Endothelial cell of umbilical vein (primary cell): ENCODE data around the gene LDLRAD4. TPM values are rescaled to one million over a fixed set of nuclear protein-coding genes. Genes with fewer than 3 reads are reported as not detected.

ENCODE experiments used
- BruUV-seq: library from RNA; stranded (reverse); fragments of 400-500 nt; replicated peaks from 2 replicates; lab custom pipeline; 2021; lab: Mats Ljungman, UMichigan
- CTCF ChIA-PET: fragments of 300-600, 350-600 bp; sonication (Branson Sonifier 250); formaldehyde crosslinking; loops from one replicate; lab custom pipeline; 2021; ENCODE audit warnings: antibody characterized with exemption, inconsistent platforms; lab: Charles Lee
- POLR2A ChIA-PET: fragments of 300-600, 350-600 bp; sonication (Branson Sonifier 250); formaldehyde crosslinking; loops from one replicate; lab custom pipeline; 2021; ENCODE audit warnings: antibody characterized with exemption, inconsistent platforms; lab: Charles Lee
- DNase-seq: peaks from one replicate; pipeline ENCODE4 v3.0.0-alpha.2; 2011; ENCODE audit warnings: low read depth, low spot score
- FAIRE-seq: peaks from 2 replicates; lab custom pipeline; 2011; peaks lifted over from hg19 to GRCh38; lab: Jason Lieb, UNC
- H2AFZ ChIP-seq: 2 replicates; pipeline ENCODE4 v1.6.0; 2012; ENCODE audit warnings: low read depth, low read length, control low read depth, inconsistent platforms
- H3K27ac ChIP-seq: 2 replicates; pipeline ENCODE4 v1.5.1; 2011; ENCODE audit warnings: low read depth, mild to moderate bottlenecking, control low read depth, low read length, moderate library complexity; ENCODE audit not compliant: insufficient read depth
- H3K27me3 ChIP-seq, 2 experiments: 2 replicates each; pipeline versions ENCODE4 v1.6.0 to v1.6.1; 2011; ENCODE audit warnings: low read length in 2 of 2, mixed read lengths in 1 of 2; ENCODE audit not compliant: control insufficient read depth in 2 of 2, insufficient read depth in 2 of 2
- H3K36me3 ChIP-seq, 2 experiments: 2 replicates in 1 of 2; 3 replicates in 1 of 2; pipeline ENCODE4 v1.5.1; 2011; ENCODE audit warnings: low read length in 2 of 2, mild to moderate bottlenecking in 1 of 2, moderate library complexity in 1 of 2; ENCODE audit not compliant: control insufficient read depth in 2 of 2, insufficient read depth in 2 of 2; ENCODE audit errors: extremely low read depth in 1 of 2
- H3K4me1 ChIP-seq: 3 replicates; pipeline ENCODE4 v1.5.1; 2011; ENCODE audit warnings: mild to moderate bottlenecking, low read length; ENCODE audit not compliant: control insufficient read depth, insufficient read depth; ENCODE audit errors: extremely low read depth
- H3K4me2 ChIP-seq: 2 replicates; pipeline ENCODE4 v1.6.1; 2011; ENCODE audit warnings: low read length, control low read depth, mixed read lengths; ENCODE audit not compliant: insufficient read depth
- H3K4me3 ChIP-seq, 3 experiments: fragments of 200-600 bp in 1 of 3; sonication (generic), shearing (Covaris generic) in 1 of 3; replicated peaks in 1 of 3; 2 replicates each; pipeline ENCODE4 v1.5.1; 2011 to 2016; ENCODE audit warnings: control low read depth in 3 of 3, low read length in 3 of 3, mild to moderate bottlenecking in 2 of 3, inconsistent platforms in 1 of 3, low read depth in 1 of 3, moderate library complexity in 1 of 3; ENCODE audit not compliant: insufficient read depth in 1 of 3
- H3K79me2 ChIP-seq: 2 replicates; pipeline ENCODE4 v1.6.0; 2012; ENCODE audit warnings: low read length, inconsistent platforms; ENCODE audit not compliant: control insufficient read depth, insufficient read depth
- H3K9ac ChIP-seq: replicated peaks from 2 replicates; pipeline ENCODE3; 2011; ENCODE audit warnings: low read length, control low read depth; ENCODE audit not compliant: insufficient read depth; ENCODE audit errors: extremely low read depth
- H3K9me1 ChIP-seq: replicated peaks from 3 replicates; pipeline ENCODE4 v1.6.0; 2011; ENCODE audit warnings: mild to moderate bottlenecking, low read length; ENCODE audit not compliant: control insufficient read depth, insufficient read depth; ENCODE audit errors: extremely low read depth
- H3K9me3 ChIP-seq: replicated peaks from 2 replicates; pipeline ENCODE4 v1.5.1; 2012; ENCODE audit warnings: low read length, inconsistent platforms; ENCODE audit not compliant: control insufficient read depth, insufficient read depth
- H4K20me1 ChIP-seq: replicated peaks from 2 replicates; pipeline ENCODE3; 2011; ENCODE audit warnings: mild to moderate bottlenecking, low read length; ENCODE audit not compliant: control insufficient read depth, insufficient read depth; ENCODE audit errors: extremely low read depth
- EZH2 ChIP-seq: IDR thresholded peaks from 2 replicates; pipeline ENCODE4 v1.6.1; 2012; ENCODE audit warnings: borderline replicate concordance, low read depth, mild to moderate bottlenecking, moderate library complexity, low read length, inconsistent platforms; ENCODE audit not compliant: severe bottlenecking
- FOS ChIP-seq: IDR thresholded peaks from 2 replicates; pipeline ENCODE4 v1.6.1; 2011; ENCODE audit warnings: mild to moderate bottlenecking, low read length, moderate library complexity, borderline replicate concordance; ENCODE audit not compliant: insufficient read depth
- GATA2 ChIP-seq: IDR thresholded peaks from 2 replicates; pipeline ENCODE4 v1.7.0; 2011; ENCODE audit warnings: low read depth, mild to moderate bottlenecking, moderate library complexity, mixed read lengths, low read length; ENCODE audit not compliant: insufficient read length, insufficient read depth
- JUN ChIP-seq: IDR thresholded peaks from 2 replicates; pipeline ENCODE4 v1.6.1; 2011; ENCODE audit warnings: borderline replicate concordance, low read depth; ENCODE audit not compliant: insufficient read length, insufficient read depth
- MYC ChIP-seq: IDR thresholded peaks from one replicate; pipeline ENCODE4 v1.6.1; 2011; ENCODE audit warnings: mild to moderate bottlenecking, low read depth, low read length
- POLR2A ChIP-seq: IDR thresholded peaks from 2 replicates; pipeline ENCODE4 v1.6.1; 2012; ENCODE audit warnings: low read depth, mild to moderate bottlenecking, control low read depth, low read length
- POLR2AphosphoS5 ChIP-seq: IDR thresholded peaks from 2 replicates; pipeline ENCODE4 v1.6.1; 2012; ENCODE audit warnings: low read depth, mild to moderate bottlenecking, control low read depth, low read length, moderate library complexity; ENCODE audit not compliant: insufficient read depth
- dilution Hi-C: fragments of 300-500 bp; cut with MboI; formaldehyde crosslinking; loops from one replicate; pipeline ENCODE4 v1.15.0; 2019; ENCODE audit warnings: low sequenced_read_pairs; ENCODE audit not compliant: extremely low pct_ligation_motif_present
- intact Hi-C: fragments of 100-400 bp; cut with micrococcal nuclease; formaldehyde crosslinking; loops from one replicate; pipeline ENCODE4 v1.10.0; 2022
- polyA plus RNA-seq, 4 experiments: library from polyadenylated mRNA; depleted of rRNA in 3 of 4; stranded (reverse) in 3 of 4; unstranded in 1 of 4; fragments of >200 nt; gene quantifications; 2 replicates each; pipeline versions ENCODE4 v1.2.1 to v1.2.3, GENCODE V29; 2011 to 2012; ENCODE audit warnings: missing spikeins in 1 of 4
- total RNA-seq: library from RNA; stranded (reverse); gene quantifications from 2 replicates; pipeline ENCODE4 v1.2.3, GENCODE V29; 2021
- TF ChIP-seq, protein P1 (sequence below), 2 donors: IDR thresholded peaks; 1 replicate in 1 of 2; 2 replicates in 1 of 2; pipeline ENCODE4 v1.5.1; 2011; ENCODE audit warnings: low read length in 2 of 2, mild to moderate bottlenecking in 2 of 2, moderate library complexity in 2 of 2, control low read depth in 1 of 2, inconsistent platforms in 1 of 2, low read depth in 1 of 2; ENCODE audit not compliant: insufficient read depth in 1 of 2; ENCODE audit errors: extremely low read depth in 1 of 2
- TF ChIP-seq, protein P2 (sequence below): IDR thresholded peaks from 2 replicates; pipeline ENCODE4 v1.6.1; 2011; ENCODE audit not compliant: insufficient read depth, insufficient read length

LDLRAD4 gene
- total and polyA plus RNA-seq, 2 donors (not counting 3 experiments of a cell fraction or from before 2014, with no cell fraction given): 5.2 to 6.5 TPM

DNA sequence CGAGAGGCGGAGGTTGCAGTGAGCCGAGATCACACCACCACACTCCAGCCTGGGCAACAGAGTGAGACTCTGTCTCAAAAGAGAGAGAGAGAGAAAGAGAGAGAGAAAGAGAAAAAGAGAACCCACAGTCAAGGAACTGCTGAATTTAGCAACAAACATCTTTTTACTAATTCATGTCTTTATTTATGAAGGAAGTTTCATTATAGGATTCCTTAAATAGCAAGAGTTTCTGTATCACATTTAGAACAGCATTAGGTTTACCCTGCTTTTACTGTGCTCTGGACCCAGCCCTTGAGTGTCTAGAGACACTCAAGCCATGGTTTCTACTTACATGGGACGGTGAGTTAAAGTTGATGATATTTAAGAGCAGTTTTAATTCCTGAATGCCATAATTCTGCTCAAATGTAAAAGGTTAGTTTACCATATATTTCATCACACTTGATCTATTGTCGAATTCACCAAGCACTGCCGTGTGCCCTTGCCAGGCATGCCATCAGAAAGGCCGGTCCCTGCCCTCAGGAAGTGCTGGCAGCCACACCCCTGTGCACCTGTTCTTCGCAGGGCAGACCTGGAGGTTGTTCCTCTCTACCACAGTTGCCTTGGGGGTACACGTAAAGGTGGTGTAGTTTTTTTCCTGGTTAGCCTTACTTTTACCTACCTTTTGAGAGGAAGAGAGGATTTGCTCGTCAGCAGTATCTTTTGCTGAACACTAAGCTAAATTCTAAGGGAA, 153.3 kb downstream of the LDLRAD4 start:
- POLR2A ChIA-PET: no interaction called here

More for the DNA sequence above, 153.3 kb downstream of the LDLRAD4 start:
- CTCF ChIA-PET: no interaction called here
- H2AFZ ChIP-seq: no peak overlapping the region
- no peak overlapping the region for H3K9ac ChIP-seq
- intact Hi-C loops: no loop called here
- dilution Hi-C loops: no loop called here
- no peaks in the 10 kb centered on the region for H3K9me1 ChIP-seq
- FAIRE-seq (no peak), DNase-seq (no peak)
- H3K4me3 ChIP-seq: no peak overlapping the region
- BruUV-seq: no TSS peak
- H3K4me1 ChIP-seq: peaks cover 16% of the 10 kb centered on the region
- TF ChIP-seq POLR2A: no peak
- no peak for TF ChIP-seq MYC
- TF ChIP-seq, protein P1, sequence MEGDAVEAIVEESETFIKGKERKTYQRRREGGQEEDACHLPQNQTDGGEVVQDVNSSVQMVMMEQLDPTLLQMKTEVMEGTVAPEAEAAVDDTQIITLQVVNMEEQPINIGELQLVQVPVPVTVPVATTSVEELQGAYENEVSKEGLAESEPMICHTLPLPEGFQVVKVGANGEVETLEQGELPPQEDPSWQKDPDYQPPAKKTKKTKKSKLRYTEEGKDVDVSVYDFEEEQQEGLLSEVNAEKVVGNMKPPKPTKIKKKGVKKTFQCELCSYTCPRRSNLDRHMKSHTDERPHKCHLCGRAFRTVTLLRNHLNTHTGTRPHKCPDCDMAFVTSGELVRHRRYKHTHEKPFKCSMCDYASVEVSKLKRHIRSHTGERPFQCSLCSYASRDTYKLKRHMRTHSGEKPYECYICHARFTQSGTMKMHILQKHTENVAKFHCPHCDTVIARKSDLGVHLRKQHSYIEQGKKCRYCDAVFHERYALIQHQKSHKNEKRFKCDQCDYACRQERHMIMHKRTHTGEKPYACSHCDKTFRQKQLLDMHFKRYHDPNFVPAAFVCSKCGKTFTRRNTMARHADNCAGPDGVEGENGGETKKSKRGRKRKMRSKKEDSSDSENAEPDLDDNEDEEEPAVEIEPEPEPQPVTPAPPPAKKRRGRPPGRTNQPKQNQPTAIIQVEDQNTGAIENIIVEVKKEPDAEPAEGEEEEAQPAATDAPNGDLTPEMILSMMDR (IDR thresholded peaks at IDR 0.05; ENCODE audit: extremely low read depth in 1 of 2, insufficient read depth in 1 of 2, low read depth in 1 of 2, low read length in 2 of 2): no peak
- no peak for TF ChIP-seq JUN
- no peak for TF ChIP-seq GATA2
- TF ChIP-seq FOS: no peak
- TF ChIP-seq, protein P2, sequence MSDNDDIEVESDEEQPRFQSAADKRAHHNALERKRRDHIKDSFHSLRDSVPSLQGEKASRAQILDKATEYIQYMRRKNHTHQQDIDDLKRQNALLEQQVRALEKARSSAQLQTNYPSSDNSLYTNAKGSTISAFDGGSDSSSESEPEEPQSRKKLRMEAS: no peak
- no peak for TF ChIP-seq EZH2
- no peak for TF ChIP-seq POLR2AphosphoS5
- no peaks in the 10 kb centered on the region for H3K36me3 ChIP-seq
- no peak overlapping the region for H3K27ac ChIP-seq
- no peaks in the 10 kb centered on the region for H3K9me3 ChIP-seq
- no peak overlapping the region for H3K4me2 ChIP-seq
- no peaks in the 10 kb centered on the region for H3K79me2 ChIP-seq
- H4K20me1 ChIP-seq: no peaks in the 10 kb centered on the region
- no peaks in the 10 kb centered on the region for H3K27me3 ChIP-seq
